Panc1 (cell line): ENCODE measurements around the gene ORC4. TPM values are rescaled to one million over a fixed set of nuclear protein-coding genes. Genes with fewer than 3 reads are reported as not detected.

Source experiments
- ATAC-seq: fragments of 200-7000 bp; cut with Tn5 transposase; 2 replicates; pipeline ENCODE4 v1.9.1; 2020; ENCODE audit warnings: mild to moderate bottlenecking, moderate library complexity
- BruUV-seq: library from RNA; stranded (reverse); fragments of 400-500 nt; replicated peaks from 2 replicates; lab custom pipeline; 2021; lab: Mats Ljungman, UMichigan
- CTCF ChIA-PET: fragments of 300-600 bp; sonication (Branson Sonifier 250); formaldehyde crosslinking; loops from one replicate; lab custom pipeline; 2022; ENCODE audit warnings: antibody characterized with exemption; lab: Charles Lee
- POLR2A ChIA-PET: fragments of 300-600 bp; sonication (Branson Sonifier 250); formaldehyde crosslinking; loops from one replicate; lab custom pipeline; 2022; ENCODE audit warnings: antibody characterized with exemption; lab: Charles Lee
- DNase-seq: peaks from one replicate; pipeline ENCODE4 v3.0.0-alpha.2; 2010; ENCODE audit warnings: low read depth, low spot score
- H3K27ac ChIP-seq: 2 replicates; pipeline ENCODE4 v1.5.1; 2011; ENCODE audit warnings: mild to moderate bottlenecking, low read length, inconsistent platforms
- H3K27me3 ChIP-seq: fragments of 200-500 bp; sonication (Bioruptor generic); 2 replicates; pipeline ENCODE4 v1.6.0; 2014; ENCODE audit warnings: low read length, inconsistent platforms; ENCODE audit not compliant: control insufficient read depth, insufficient read depth
- H3K36me3 ChIP-seq: fragments of 200-500 bp; sonication (Bioruptor generic); 2 replicates; pipeline ENCODE4 v1.5.1; 2014; ENCODE audit warnings: inconsistent platforms, mild to moderate bottlenecking, low read length, moderate library complexity; ENCODE audit not compliant: control insufficient read depth, insufficient read depth
- H3K4me1 ChIP-seq: 2 replicates; pipeline ENCODE4 v1.5.1; 2011; ENCODE audit warnings: inconsistent platforms, mild to moderate bottlenecking, low read length, moderate library complexity; ENCODE audit not compliant: control insufficient read depth, insufficient read depth
- H3K4me3 ChIP-seq, 2 experiments: 2 replicates each; pipeline ENCODE4 v1.5.1; 2011 to 2012; ENCODE audit warnings: low read depth in 2 of 2, low read length in 2 of 2, mild to moderate bottlenecking in 2 of 2, inconsistent platforms in 1 of 2, moderate library complexity in 1 of 2
- H3K9me3 ChIP-seq: fragments of 200-500 bp; sonication (Bioruptor generic); 2 replicates; pipeline ENCODE4 v1.5.1; 2014; ENCODE audit warnings: low read depth, mild to moderate bottlenecking, inconsistent platforms, low read length, moderate library complexity; ENCODE audit not compliant: control insufficient read depth, insufficient read depth
- CTCF ChIP-seq: fragments of 450-650 bp; IDR thresholded peaks from 2 replicates; pipeline ENCODE4 v1.5.1; 2017; ENCODE audit warnings: mild to moderate bottlenecking
- POLR2AphosphoS5 ChIP-seq: IDR thresholded peaks from 2 replicates; pipeline ENCODE4 v1.6.1; 2012; ENCODE audit warnings: mild to moderate bottlenecking, low read depth, low read length, moderate library complexity
- REST ChIP-seq, 2 experiments: IDR thresholded peaks; 2 replicates each; pipeline ENCODE4 v1.6.1; 2011 to 2012; ENCODE audit warnings: low read depth in 2 of 2, control low read depth in 1 of 2, low read length in 1 of 2, mild to moderate bottlenecking in 1 of 2, moderate library complexity in 1 of 2; ENCODE audit not compliant: insufficient read depth in 1 of 2
- SIN3A ChIP-seq: IDR thresholded peaks from 2 replicates; pipeline ENCODE4 v1.6.1; 2012; ENCODE audit warnings: low read depth, mild to moderate bottlenecking, low read length, moderate library complexity, borderline replicate concordance; ENCODE audit not compliant: insufficient read depth
- TCF7L2 ChIP-seq: IDR thresholded peaks from 2 replicates; pipeline ENCODE4 v1.6.1; 2011; ENCODE audit warnings: mild to moderate bottlenecking, low read depth, low read length, inconsistent platforms
- in situ Hi-C: cut with HindIII; loops from 2 replicates; pipeline ENCODE4 v1.10.0; 2016; ENCODE audit warnings: low sequenced_read_pairs, low pct_unique_long_range_greater_than_20kb
- intact Hi-C: fragments of 100-400 bp; cut with micrococcal nuclease; formaldehyde crosslinking; loops from one replicate; pipeline ENCODE4 v1.10.0; 2022; ENCODE audit not compliant: unreplicated experiment
- total RNA-seq: library from RNA; stranded (reverse); gene quantifications from one replicate; pipeline ENCODE4 v1.2.1, GENCODE V29; 2021; ENCODE audit not compliant: unreplicated experiment

ORC4 gene
- total RNA-seq, 1 experiment from 2014 or later = 43.3 TPM

GRCh38 chr2:147916067-147916466 is 104.5 kb downstream of the ORC4 start:
- in situ Hi-C loops (no loop called here), intact Hi-C loops (loop anchor here (10.0 kb wide), 1 partner anchor 831 kb away; no protein-coding TSS in a partner anchor)
- ChIA-PET POLR2A (no interaction called here), CTCF (no interaction called here)
- H3K4me1 ChIP-seq = no peaks in the 10 kb centered on the region
- no TSS peak for BruUV-seq
- no peak for ATAC-seq
- no peak for TF ChIP-seq REST (IDR thresholded peaks at IDR 0.05; ENCODE audit: insufficient read depth in 1 of 2, low read depth in 2 of 2, low read length in 1 of 2)
- H3K9me3 ChIP-seq = no peaks in the 10 kb centered on the region
- H3K27ac ChIP-seq = no peak overlapping the region
- H3K4me3 ChIP-seq = no peak overlapping the region
- H3K36me3 ChIP-seq = no peaks in the 10 kb centered on the region; the same call in 1 of the 2 replicates
- H3K27me3 ChIP-seq = no peaks in the 10 kb centered on the region
- no peak for DNase-seq

GRCh38 chr2:147913701-147914480 is 106.6 kb downstream of the ORC4 start:
- Histone ChIP-seq H3K27me3 (no peaks in the 10 kb centered on the region), H3K4me1 (no peaks in the 10 kb centered on the region), H3K36me3 (no peaks in the 10 kb centered on the region; the same call in 1 of the 2 replicates), H3K9me3 (no peaks in the 10 kb centered on the region), H3K27ac (no peak overlapping the region), H3K4me3 (no peak overlapping the region)
- CTCF ChIA-PET = interaction anchor here (0.6 kb wide), 1 partner anchor 595 kb away, joined by 3 read pairs; no protein-coding TSS in a partner anchor
- DNase-seq (no peak), ATAC-seq (no peak)
- in situ Hi-C loops (no loop called here), intact Hi-C loops (loop anchor here (5.0 to 10.0 kb wide), 3 partner anchors 829 to 1182 kb away; no protein-coding TSS in a partner anchor)
- no TSS peak for BruUV-seq
- TF ChIP-seq REST (IDR thresholded peaks at IDR 0.05; ENCODE audit: insufficient read depth in 1 of 2, low read depth in 2 of 2, low read length in 1 of 2) (no peak), POLR2AphosphoS5 (no peak), TCF7L2 (no peak), CTCF (no peak), SIN3A (no peak)
- POLR2A ChIA-PET = no interaction called here
